ENCODE data around the gene PPT1. TPM values are rescaled to one million over a fixed set of nuclear protein-coding genes. Genes with fewer than 3 reads are reported as not detected.

The PPT1 gene
- total RNA-seq, 1 donor from 2014 or later, result 84.2 TPM

- Histone ChIP-seq H3K4me3 (peak overlapping the region in 1 of 2 donors; percentile 46), H3K27ac (no peak overlapping the region), H3K4me1 (no peaks in the 10 kb centered on the region), H3K27me3 (no peaks in the 10 kb centered on the region), H3K9me3 (no peaks in the 10 kb centered on the region), H3K36me3 (no peaks in the 10 kb centered on the region)
- TF ChIP-seq CTCF (IDR thresholded peaks at IDR 0.05), result no peak
- intact Hi-C loops (cut with DNase I), result no loop called here
- DNase-seq (ENCODE audit: low spot score in 2 of 2), result no peak
Measured at GRCh38 chr1:40133312-40133665, 36.2 kb upstream of the PPT1 start.

DNA sequence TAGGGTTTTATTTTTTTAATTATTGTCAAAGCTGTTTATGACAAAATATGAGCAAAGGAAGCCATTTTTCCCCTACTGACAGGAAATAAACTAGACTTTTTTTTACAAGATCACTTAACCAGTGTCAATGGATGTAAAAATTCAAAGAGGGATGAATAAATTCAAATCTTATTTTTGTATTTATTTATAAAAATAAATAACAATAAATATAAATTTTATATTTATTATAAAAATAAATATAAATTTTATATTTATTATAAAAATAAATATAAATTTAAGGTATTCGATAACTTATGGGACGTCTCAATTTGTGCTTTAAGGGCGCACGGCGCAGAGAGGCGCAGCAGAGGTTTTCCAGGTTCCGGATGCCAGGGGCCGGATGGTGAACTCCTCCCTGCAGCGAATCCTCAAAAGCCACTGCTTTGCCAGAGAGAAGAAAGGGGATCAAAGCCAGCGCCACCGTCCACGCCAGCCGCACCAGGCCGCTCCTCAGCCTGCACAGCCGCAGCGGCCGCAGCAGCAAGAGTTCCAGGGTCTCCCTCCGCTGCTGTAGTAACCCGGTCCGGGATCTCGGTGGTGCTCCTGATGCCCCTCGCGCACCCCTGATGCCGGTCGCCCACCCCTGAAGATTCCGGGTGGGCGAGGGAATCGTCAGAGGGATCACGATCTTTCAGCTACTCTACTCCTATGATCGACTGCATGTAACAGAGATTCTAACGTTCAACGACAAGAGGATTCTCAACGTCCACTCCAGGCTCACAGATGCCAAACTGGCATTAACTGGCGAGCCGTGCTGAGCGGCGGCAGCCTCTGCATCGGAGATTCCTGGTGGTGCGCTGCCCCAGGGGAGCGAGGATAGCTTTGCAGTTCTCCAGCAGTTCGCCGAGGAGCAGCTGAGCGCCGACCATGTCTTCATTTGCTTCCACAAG is 35.6 kb upstream of the PPT1 start:
- H3K9me3 ChIP-seq, result no peaks in the 10 kb centered on the region
- H3K36me3 ChIP-seq, result no peaks in the 10 kb centered on the region
- no peaks in the 10 kb centered on the region for H3K27me3 ChIP-seq
- no peak for DNase-seq (ENCODE audit: low spot score in 2 of 2)
- no peak overlapping the region for H3K27ac ChIP-seq
- H3K4me1 ChIP-seq, result no peaks in the 10 kb centered on the region
- intact Hi-C loops (cut with DNase I), result no loop called here
- peak overlapping the region in 1 of 2 donors; percentile 46 for H3K4me3 ChIP-seq
- TF ChIP-seq CTCF (IDR thresholded peaks at IDR 0.05), result no peak

DNA sequence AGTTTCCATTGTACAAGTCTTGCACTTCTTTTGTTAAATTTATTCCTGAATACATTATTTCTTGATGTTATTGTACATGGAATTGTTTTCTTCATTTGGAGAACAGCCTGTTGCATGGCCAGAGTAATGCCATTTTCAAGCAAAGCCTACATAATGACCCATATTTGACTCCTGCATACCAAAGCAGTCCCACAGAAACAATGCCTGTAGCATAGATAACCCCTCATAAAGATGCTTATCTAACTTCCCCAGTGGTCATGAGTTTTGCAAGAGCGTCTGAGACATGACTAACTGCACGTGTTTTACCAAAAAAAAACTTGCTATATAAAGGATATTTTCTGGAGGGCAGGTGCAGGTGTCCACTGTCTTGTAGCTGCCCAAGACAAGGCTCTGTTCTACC is 33.8 kb upstream of the PPT1 start:
- intact Hi-C loops (cut with DNase I), result no loop called here
- Histone ChIP-seq H3K4me3 (no peak overlapping the region), H3K27me3 (no peaks in the 10 kb centered on the region), H3K27ac (no peak overlapping the region), H3K36me3 (no peaks in the 10 kb centered on the region), H3K4me1 (no peaks in the 10 kb centered on the region), H3K9me3 (no peaks in the 10 kb centered on the region)
- no peak for TF ChIP-seq CTCF (IDR thresholded peaks at IDR 0.05)
- no peak for DNase-seq (ENCODE audit: low spot score in 2 of 2)

DNA sequence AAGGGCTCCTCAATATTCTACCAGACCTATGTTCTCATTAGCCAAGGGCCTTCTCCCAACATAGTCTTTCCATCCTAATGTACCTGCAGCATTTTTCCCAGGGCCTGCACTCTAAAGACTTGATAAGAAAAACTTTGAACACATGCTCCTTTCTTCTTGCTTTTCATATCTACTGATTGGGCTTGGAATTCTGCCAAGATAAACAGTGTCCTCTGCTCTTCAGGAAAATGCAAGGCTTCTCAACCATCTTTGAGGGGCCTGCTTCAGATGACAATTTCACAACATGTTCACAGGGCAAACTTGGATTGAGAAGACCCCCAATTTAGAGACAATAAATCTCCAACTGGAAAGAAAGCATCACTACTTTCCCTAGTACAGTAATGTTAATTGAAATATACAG is 25.8 kb upstream of the PPT1 start:
- Histone ChIP-seq H3K27me3 (no peaks in the 10 kb centered on the region), H3K4me1 (no peaks in the 10 kb centered on the region), H3K4me3 (no peak overlapping the region), H3K9me3 (no peaks in the 10 kb centered on the region), H3K27ac (no peak overlapping the region), H3K36me3 (no peaks in the 10 kb centered on the region)
- intact Hi-C loops (cut with DNase I), result no loop called here
- no peak for DNase-seq (ENCODE audit: low spot score in 2 of 2)
- TF ChIP-seq CTCF (IDR thresholded peaks at IDR 0.05), result no peak

GRCh38 chr1:40120128-40120527 is 23.1 kb upstream of the PPT1 start:
- H3K27me3 ChIP-seq, result no peaks in the 10 kb centered on the region

More at GRCh38 chr1:40120128-40120527, 23.1 kb upstream of the PPT1 start:
- H3K4me1 ChIP-seq, result no peaks in the 10 kb centered on the region
- H3K36me3 ChIP-seq, result no peaks in the 10 kb centered on the region
- no peak for DNase-seq (ENCODE audit: low spot score in 2 of 2)
- no peak overlapping the region for H3K27ac ChIP-seq
- intact Hi-C loops (cut with DNase I), result no loop called here
- TF ChIP-seq CTCF (IDR thresholded peaks at IDR 0.05), result no peak
- no peak overlapping the region for H3K4me3 ChIP-seq
- H3K9me3 ChIP-seq, result no peaks in the 10 kb centered on the region
